Globus pallidus (tissue), 1 donor: ENCODE results near the gene INSM1.
A peak's percentile ranks its signal among the peaks of the same experiment; 100 is the strongest.
"Not testable (repeated sequence)": the region's sequence is repeated elsewhere in the genome, so short reads cannot be mapped to it uniquely, and the experiment has no call there.

Source experiments
- DNase-seq: peaks from one replicate; pipeline ENCODE4 v3.0.0-alpha.2; 2015; ENCODE audit warnings: low spot score

Gene INSM1

GRCh38 chr20:20367575-20368417 lies at the start of gene INSM1:
Gene INSM1 (plus strand): TSS chr20:20368104. CDS start chr20:20368268, 164 bp downstream.
- DNase-seq, result peak; percentile 64

- DNase-seq, result no peak
These were observed 49.3 kb upstream of the INSM1 start for GRCh38 chr20:20318365-20319161.

DNA sequence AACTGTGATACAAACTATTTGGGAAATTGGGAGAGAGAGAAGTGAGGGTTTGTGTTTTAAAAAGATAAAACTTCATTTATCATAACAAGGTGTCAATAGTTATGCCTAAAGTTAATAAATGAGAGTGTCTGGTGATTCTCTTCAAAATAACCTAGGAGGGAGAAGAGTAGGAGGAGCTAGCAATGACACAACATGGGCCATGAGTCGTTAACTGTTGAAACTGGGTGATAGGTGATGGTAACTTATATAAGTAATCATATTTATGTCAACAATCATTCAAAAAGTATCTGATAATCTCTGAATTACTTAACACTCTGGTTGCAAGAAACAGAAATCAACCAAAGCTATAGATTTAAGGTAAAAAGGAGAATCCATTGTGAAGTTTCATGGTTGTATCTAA lies 46.8 kb upstream of the INSM1 start:
- DNase-seq, result no peak

- DNase-seq, result no peak
These were observed 46.0 kb upstream of the INSM1 start for GRCh38 chr20:20321917-20322316.

- DNase-seq, result no peak
These were observed 45.0 kb upstream of the INSM1 start for GRCh38 chr20:20322912-20323311.

DNA sequence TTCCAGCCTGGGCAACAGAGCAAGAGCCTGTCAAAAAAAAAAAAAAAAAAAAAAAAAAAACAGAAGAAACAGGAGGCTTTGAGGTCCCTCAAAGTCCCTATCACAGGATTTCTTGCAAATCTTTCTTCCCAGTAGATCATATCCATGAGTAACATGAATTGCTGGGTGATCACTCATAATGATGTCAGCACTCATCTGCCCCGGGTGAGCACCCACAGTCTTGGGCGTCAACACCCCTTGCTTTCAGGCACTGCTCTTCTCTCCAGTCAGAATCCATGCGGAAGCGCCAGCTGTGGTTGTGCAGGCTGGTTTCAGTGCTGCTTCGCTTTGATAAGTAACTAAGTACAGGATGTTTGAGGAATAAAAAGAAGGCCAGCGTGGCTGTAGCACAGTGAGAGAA lies 40.2 kb upstream of the INSM1 start:
- no peak for DNase-seq

DNA sequence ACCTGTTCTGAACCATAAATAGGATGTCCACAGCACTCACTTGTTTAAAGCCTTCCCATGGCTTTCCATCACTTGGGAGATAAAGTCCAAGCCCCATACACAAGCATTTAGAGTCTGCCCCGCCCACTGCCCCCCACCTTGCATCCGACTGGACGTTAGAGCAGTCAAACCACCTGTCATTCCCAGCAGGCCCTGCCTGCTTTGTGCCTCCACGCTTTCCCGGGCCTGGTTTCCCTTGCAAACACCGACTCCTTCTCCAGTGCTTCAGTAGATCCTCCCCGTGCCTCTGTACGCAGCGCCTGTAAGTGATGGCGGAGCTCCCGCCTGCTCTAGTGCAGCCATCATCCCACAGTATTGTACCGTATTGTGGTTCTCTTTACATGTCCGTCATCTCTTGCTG lies 38.3 kb upstream of the INSM1 start:
- no peak for DNase-seq

GRCh38 chr20:20331156-20331555 lies 36.7 kb upstream of the INSM1 start:
- DNase-seq, result no peak

DNA sequence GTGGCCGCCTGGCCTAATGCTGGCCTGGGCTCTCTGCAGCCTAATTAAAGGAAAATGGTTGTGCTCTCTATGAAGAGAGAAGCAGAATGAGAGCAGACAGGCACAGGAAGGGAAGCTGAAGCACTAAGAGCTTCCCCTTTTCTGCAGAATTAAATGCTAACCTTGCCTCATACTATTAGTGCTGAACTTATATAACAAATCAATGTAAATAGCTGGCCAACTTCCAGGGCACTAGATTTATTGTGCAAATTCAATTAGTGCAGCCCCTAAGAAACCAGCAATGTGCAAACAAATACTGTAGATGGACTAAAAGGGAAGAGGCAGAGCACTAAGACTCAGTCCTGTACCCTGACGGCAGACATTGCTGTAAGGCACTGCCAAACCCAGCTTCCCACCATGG lies 36.1 kb upstream of the INSM1 start:
- no peak for DNase-seq

GRCh38 chr20:20333866-20334265 lies 34.0 kb upstream of the INSM1 start:
- no peak for DNase-seq

DNA sequence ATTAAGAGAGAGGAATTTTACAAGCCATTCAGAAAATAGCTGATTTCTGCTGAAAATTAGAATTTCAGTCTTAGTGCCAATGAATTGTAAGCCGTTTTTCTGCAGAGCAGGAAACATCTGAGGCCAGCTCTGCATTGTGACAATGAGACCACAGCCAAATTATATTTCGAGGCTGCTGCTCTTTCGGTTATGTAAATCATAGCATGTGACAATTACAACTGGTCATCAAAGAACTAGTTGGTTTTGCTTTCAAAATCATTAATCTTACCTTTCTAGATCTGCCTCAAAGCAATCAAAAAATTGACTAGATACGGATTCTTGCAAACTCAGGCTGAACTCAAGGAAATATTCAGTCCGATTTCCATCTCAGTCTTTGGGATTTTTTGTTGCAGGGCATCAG lies 33.4 kb upstream of the INSM1 start:
- DNase-seq, result no peak

GRCh38 chr20:20338133-20338730 lies 29.7 kb upstream of the INSM1 start:
- no peak for DNase-seq

DNA sequence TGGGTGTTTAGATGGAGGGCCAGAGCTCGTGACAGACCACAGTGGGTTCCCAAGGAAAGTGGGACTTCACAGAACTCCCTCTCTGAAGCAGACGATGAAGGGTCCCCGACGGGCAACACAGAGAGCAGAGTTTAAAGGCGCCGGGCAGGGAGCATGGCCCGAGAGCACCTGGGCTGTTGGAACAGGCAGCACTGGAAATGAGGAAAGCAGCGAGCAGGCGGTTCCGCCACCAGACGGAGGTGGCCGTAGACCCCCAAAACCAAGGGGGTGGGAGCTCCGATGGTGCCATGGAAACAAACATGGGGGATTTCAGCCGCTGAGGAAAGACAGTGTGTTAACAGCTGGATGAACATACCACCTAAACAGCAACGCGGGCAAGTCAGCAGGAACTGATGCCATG lies 27.5 kb upstream of the INSM1 start:
- DNase-seq, result no peak

DNA sequence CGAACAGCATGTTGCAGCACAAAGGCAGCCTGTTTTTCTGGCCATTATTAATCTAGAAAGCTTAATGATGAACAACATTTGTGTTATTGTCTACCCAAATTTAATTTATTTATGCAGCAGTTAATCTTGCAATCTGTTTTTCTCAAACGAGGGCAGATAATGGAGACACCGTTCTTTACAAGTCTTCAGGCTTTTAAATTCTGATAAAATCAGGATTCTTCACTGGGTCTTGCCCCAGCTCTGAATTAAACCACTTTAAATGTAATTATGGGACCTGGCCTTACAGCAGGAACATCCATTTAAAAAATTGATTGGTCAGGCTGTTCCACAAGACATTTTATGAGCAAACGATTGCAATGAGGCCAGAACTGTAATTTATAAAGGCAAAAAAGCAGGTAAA lies 26.5 kb upstream of the INSM1 start:
- DNase-seq, result no peak

DNA sequence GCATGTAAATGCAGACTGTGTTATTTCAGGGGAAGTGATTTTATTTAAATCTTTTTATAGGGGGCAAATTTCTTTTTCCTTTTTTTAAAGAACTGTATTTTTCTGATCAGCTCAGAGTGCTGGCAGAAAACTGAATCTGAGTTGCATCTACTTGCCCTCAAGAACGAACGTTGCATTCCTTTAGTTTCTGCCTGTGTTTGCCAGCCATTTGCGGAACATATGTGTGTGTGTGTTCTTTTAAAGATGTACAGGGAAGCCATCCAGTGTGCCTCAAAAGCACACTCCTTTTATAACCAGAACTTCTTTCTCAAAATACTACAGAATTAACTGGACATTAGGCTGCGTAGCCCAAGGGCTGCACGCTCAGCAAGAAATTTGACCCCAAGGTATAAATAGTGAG lies 25.8 kb upstream of the INSM1 start:
- no peak for DNase-seq

DNA sequence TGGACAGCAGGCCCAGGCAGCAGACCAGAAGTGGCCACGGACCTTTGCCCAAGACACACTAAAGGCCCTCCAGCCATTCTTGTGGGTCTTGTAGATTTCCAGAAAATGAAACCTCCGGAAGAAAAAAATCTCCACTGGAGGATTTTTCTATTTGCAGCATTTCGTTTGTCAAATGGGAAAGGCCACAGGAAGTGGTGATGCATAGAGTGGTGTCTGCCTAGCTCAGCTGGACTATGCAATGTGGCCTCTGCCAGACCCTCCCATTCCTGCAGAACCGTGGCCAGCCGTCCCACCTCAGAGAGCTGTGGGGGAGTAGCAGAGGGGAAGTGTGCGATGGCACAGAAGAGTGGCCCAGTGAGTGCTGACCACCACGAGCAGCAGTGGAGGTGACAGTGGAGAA lies 24.0 kb upstream of the INSM1 start:
- DNase-seq, result no peak

- no peak for DNase-seq
These were observed 23.4 kb upstream of the INSM1 start for GRCh38 chr20:20344476-20344875.

DNA sequence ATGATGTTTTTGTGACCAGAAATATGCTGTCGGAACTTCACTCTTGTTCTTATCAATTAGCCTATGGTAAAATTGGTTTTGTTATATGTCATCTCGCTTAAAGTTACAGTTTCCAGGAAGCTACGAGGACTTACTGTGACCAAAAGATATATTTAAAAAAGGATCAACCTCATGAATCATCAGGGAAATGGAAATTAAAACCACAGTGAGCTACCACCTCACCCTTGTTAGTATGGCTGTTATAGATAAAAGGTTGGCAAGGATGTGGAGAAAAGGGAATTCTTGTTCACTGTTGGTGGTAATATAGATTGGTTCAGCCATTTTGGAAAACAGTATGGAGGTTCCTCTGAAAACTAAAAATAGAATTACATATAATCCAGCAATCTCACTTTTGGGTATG lies 14.3 kb upstream of the INSM1 start:
- DNase-seq, result no peak

DNA sequence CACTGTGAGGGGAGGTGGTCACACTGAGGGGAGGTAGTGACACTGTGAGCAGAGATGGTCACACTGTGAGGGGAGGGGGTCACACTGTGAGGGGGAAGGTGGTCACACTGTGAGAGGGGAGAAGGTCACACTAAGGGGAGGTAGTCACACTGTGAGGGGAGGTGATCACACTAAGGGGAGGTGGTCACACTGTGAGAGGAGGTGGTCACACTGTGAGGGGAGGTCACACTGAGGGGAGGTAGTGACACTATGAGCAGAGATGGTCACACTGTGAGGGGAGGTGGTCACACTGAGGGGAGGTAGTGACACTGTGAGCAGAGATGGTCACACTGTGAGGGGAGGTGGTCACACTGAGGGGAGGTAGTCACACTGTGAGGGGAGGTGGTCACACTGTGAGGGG lies 12.4 kb upstream of the INSM1 start:
- DNase-seq, result not testable (repeated sequence)

GRCh38 chr20:20358801-20359200 lies 9.1 kb upstream of the INSM1 start:
- no peak for DNase-seq

GRCh38 chr20:20359628-20360027 lies 8.3 kb upstream of the INSM1 start:
- no peak for DNase-seq

GRCh38 chr20:20360464-20360863 lies 7.4 kb upstream of the INSM1 start:
- peak; percentile 77 for DNase-seq
